ENCODE results near the gene GPC2.

The GPC2 gene

DNA sequence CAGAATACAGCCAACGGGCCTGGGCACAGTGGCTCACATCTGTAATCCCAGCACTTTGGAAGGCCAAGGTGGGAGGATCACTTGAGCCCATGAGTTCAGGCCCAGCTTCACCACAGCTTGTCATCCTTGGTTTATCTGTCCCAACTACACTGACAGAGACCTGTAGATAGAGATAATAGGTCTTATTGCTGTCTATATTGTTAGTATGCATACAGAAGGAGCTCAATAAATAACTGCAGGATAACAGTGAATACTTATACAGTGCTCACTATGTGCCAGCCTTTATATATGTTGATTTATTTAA lies 56.5 kb downstream of the GPC2 start:
- Histone ChIP-seq H3K14ac (ENCODE audit: low read length) (no peak overlapping the region), H3K4me1 (ENCODE audit: control insufficient read depth in 1 of 2, insufficient read depth in 2 of 2, low read length in 2 of 2) (peaks cover 6 to 17% of the 10 kb centered on the region in 2 experiments), H3K27ac (ENCODE audit: low read depth, low read length) (no peak overlapping the region), H3K9ac (ENCODE audit: low read length) (no peak overlapping the region), H4K91ac (ENCODE audit: low read depth, low read length) (no peak overlapping the region), H4K8ac (ENCODE audit: low read depth, low read length) (no peak overlapping the region), H3K27me3 (ENCODE audit: insufficient read depth, low read length) (no peaks in the 10 kb centered on the region), H3K36me3 (ENCODE audit: control insufficient read depth in 1 of 2, insufficient read depth in 2 of 2, low read length in 2 of 2) (no peaks in the 10 kb centered on the region), H2BK120ac (ENCODE audit: insufficient read depth, low read length, poor library complexity) (no peak overlapping the region), H3K4ac (ENCODE audit: low read depth, low read length) (no peak overlapping the region), H3K9me3 (ENCODE audit: insufficient read depth, low read depth, low read length) (no peaks in the 10 kb centered on the region), H2BK12ac (ENCODE audit: low read length) (no peak overlapping the region), H3K4me3 (ENCODE audit: low read depth, low read length) (no peak overlapping the region), H4K12ac (ENCODE audit: low read depth, low read length) (no peak overlapping the region), H3K23ac (ENCODE audit: low read length) (no peak overlapping the region), H3K79me1 (ENCODE audit: low read length) (no peaks in the 10 kb centered on the region), H2AK5ac (ENCODE audit: low read length) (no peak overlapping the region), H3K79me2 (ENCODE audit: control insufficient read depth, insufficient read depth, low read length, poor library complexity) (peaks cover 5% of the 10 kb centered on the region), H2BK5ac (ENCODE audit: low read depth, low read length, poor library complexity) (no peak overlapping the region), H2AFZ (ENCODE audit: insufficient read depth, low read length, poor library complexity) (no peak overlapping the region), H3K4me2 (ENCODE audit: low read length) (no peak overlapping the region), H3K18ac (ENCODE audit: low read length) (no peak overlapping the region)
- no peak for DNase-seq
- WGBS (ENCODE audit: extremely low coverage, insufficient coverage, insufficient read length): no CpG with 5 or more reads among the region's 1 CpG

DNA sequence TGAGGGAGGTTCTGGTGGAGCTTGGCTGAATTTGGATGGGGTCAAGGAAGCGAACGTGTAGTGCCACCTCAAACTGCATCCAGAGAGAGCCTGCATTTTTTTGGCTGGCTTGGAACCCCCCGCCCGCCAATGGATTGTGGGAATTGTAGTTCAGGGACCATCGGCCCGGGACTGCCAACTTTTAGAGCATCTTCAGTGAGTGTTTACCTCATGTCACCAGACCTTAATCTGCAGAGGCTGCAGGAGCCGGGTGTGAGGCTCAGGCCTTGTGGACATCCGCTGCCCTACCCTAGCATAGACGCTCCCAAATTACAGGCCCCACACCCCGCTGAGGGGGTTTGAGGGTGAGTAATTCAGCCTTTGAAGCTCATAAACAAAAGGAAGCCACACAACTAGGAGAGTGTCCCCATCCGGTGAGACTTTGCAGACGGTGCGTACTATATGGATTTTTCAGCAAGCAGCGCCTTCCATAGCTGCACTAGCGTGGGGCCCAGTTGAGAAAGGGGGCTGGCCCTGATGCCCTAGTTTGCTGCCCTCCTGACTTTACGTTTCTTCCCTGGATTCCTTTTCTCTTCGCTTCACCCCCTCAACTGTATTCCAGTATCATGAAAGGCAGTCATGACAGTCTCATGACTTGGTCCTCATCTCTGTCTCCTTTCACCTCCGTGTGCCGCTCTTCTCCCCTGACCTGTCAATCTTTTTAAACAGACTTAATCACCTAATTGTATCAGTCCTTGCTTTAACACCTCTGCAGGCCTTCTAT lies 57.0 kb downstream of the GPC2 start:
- H3K4me1 ChIP-seq (ENCODE audit: control insufficient read depth in 1 of 2, insufficient read depth in 2 of 2, low read length in 2 of 2): peaks cover 6 to 17% of the 10 kb centered on the region in 2 experiments
- WGBS (ENCODE audit: extremely low coverage, insufficient coverage, insufficient read length): no CpG with 5 or more reads among the region's 19 CpGs
- no peaks in the 10 kb centered on the region for H3K27me3 ChIP-seq (ENCODE audit: insufficient read depth, low read length)

More for the DNA sequence above, 57.0 kb downstream of the GPC2 start:
- Histone ChIP-seq H2AK5ac (ENCODE audit: low read length) (no peak overlapping the region), H2AFZ (ENCODE audit: insufficient read depth, low read length, poor library complexity) (no peak overlapping the region), H3K4ac (ENCODE audit: low read depth, low read length) (no peak overlapping the region), H2BK12ac (ENCODE audit: low read length) (no peak overlapping the region), H3K9ac (ENCODE audit: low read length) (peak overlapping the region; percentile 57), H3K79me1 (ENCODE audit: low read length) (no peaks in the 10 kb centered on the region), H4K12ac (ENCODE audit: low read depth, low read length) (no peak overlapping the region), H3K4me3 (ENCODE audit: low read depth, low read length) (peak overlapping the region; percentile 79), H3K79me2 (ENCODE audit: control insufficient read depth, insufficient read depth, low read length, poor library complexity) (peaks cover 5% of the 10 kb centered on the region), H2BK120ac (ENCODE audit: insufficient read depth, low read length, poor library complexity) (no peak overlapping the region), H2BK5ac (ENCODE audit: low read depth, low read length, poor library complexity) (no peak overlapping the region), H3K9me3 (ENCODE audit: insufficient read depth, low read depth, low read length) (no peaks in the 10 kb centered on the region), H3K18ac (ENCODE audit: low read length) (no peak overlapping the region), H4K91ac (ENCODE audit: low read depth, low read length) (no peak overlapping the region), H3K14ac (ENCODE audit: low read length) (no peak overlapping the region), H3K4me2 (ENCODE audit: low read length) (peak overlapping the region; percentile 81), H3K36me3 (ENCODE audit: control insufficient read depth in 1 of 2, insufficient read depth in 2 of 2, low read length in 2 of 2) (no peaks in the 10 kb centered on the region), H4K8ac (ENCODE audit: low read depth, low read length) (peak overlapping the region; percentile 25), H3K23ac (ENCODE audit: low read length) (no peak overlapping the region), H3K27ac (ENCODE audit: low read depth, low read length) (peak overlapping the region; percentile 9)
- peak in 1 of 2 donors; percentile 41 for DNase-seq
